KMS-11 (cell line): ENCODE results near the gene MIEF2.

Experiments
- H2AFZ ChIP-seq: fragments of 200-600 bp; sonication (generic); 2 replicates; pipeline ENCODE4 v1.6.1; 2016; ENCODE audit warnings: antibody characterized with exemption, mixed run types, low read depth
- H3K27ac ChIP-seq: fragments of 200-600 bp; sonication (generic); 2 replicates; pipeline ENCODE4 v1.6.1; 2016; ENCODE audit warnings: mild to moderate bottlenecking, mixed run types
- H3K27me3 ChIP-seq: fragments of 200-600 bp; sonication (generic); 2 replicates; pipeline ENCODE4 v1.6.1; 2017; ENCODE audit warnings: mild to moderate bottlenecking, low read depth, mixed run types, moderate library complexity; ENCODE audit not compliant: insufficient read depth
- H3K36me3 ChIP-seq: fragments of 200-600 bp; sonication (generic); 2 replicates; pipeline ENCODE4 v1.6.1; 2017; ENCODE audit warnings: mild to moderate bottlenecking, mixed run types; ENCODE audit not compliant: insufficient read depth
- H3K4me1 ChIP-seq: fragments of 200-600 bp; sonication (generic); 2 replicates; pipeline ENCODE4 v1.6.1; 2016; ENCODE audit warnings: mild to moderate bottlenecking, low read depth, mixed run types; ENCODE audit not compliant: poor library complexity, severe bottlenecking
- H3K4me2 ChIP-seq: fragments of 200-600 bp; sonication (generic); 2 replicates; pipeline ENCODE4 v1.7.0; 2016; ENCODE audit warnings: mild to moderate bottlenecking, mixed run types
- H3K4me3 ChIP-seq: fragments of 200-600 bp; sonication (generic); IDR thresholded peaks from 2 replicates; pipeline ENCODE4 v1.6.1; 2017; ENCODE audit warnings: low read depth, low read length, mixed read lengths; ENCODE audit not compliant: insufficient read depth
- H3K79me2 ChIP-seq: fragments of 200-600 bp; sonication (generic); 2 replicates; pipeline ENCODE4 v1.6.1; 2016; ENCODE audit warnings: low read depth, mixed run types; ENCODE audit not compliant: insufficient read depth
- H3K9ac ChIP-seq: fragments of 200-600 bp; sonication (generic); 2 replicates; pipeline ENCODE4 v1.6.1; 2016; ENCODE audit warnings: mild to moderate bottlenecking, mixed run types
- H4K20me1 ChIP-seq: fragments of 200-600 bp; sonication (generic); 2 replicates; pipeline ENCODE4 v1.6.1; 2016; ENCODE audit warnings: mild to moderate bottlenecking, mixed run types; ENCODE audit not compliant: insufficient read depth
- CTCF ChIP-seq: fragments of 200-600 bp; sonication (generic); conservative IDR thresholded peaks from 2 replicates; pipeline ENCODE4 v1.6.1; 2017; ENCODE audit warnings: low read depth, mild to moderate bottlenecking, antibody characterized with exemption, low read length, moderate library complexity, mixed read lengths

Gene MIEF2

GRCh38 chr17:18252160-18252559 lies 8.3 kb upstream of the MIEF2 start:
- no peak overlapping the region for H2AFZ ChIP-seq
- no peak overlapping the region for H3K27ac ChIP-seq
- no peak overlapping the region for H3K4me3 ChIP-seq
- no peaks in the 10 kb centered on the region for H3K36me3 ChIP-seq
- no peak overlapping the region for H3K9ac ChIP-seq
- H3K4me2 ChIP-seq, result no peak overlapping the region
- peaks cover 7% of the 10 kb centered on the region for H3K4me1 ChIP-seq
- no peaks in the 10 kb centered on the region for H4K20me1 ChIP-seq
- H3K79me2 ChIP-seq, result no peaks in the 10 kb centered on the region
- TF ChIP-seq CTCF, result no peak
- H3K27me3 ChIP-seq, result no peaks in the 10 kb centered on the region

GRCh38 chr17:18253187-18253884 lies 7.1 kb upstream of the MIEF2 start:
- H3K4me3 ChIP-seq, result no peak overlapping the region
- no peak overlapping the region for H3K9ac ChIP-seq
- H3K27ac ChIP-seq, result no peak overlapping the region
- no peak for TF ChIP-seq CTCF
- H3K4me1 ChIP-seq, result peaks cover 12% of the 10 kb centered on the region
- H3K4me2 ChIP-seq, result no peak overlapping the region
- no peaks in the 10 kb centered on the region; the same call in 1 of the 2 replicates for H3K79me2 ChIP-seq
- H4K20me1 ChIP-seq, result no peaks in the 10 kb centered on the region
- H3K27me3 ChIP-seq, result no peaks in the 10 kb centered on the region
- no peak overlapping the region for H2AFZ ChIP-seq
- H3K36me3 ChIP-seq, result no peaks in the 10 kb centered on the region

- H4K20me1 ChIP-seq, result no peaks in the 10 kb centered on the region
- H3K27me3 ChIP-seq, result no peaks in the 10 kb centered on the region
- no peak overlapping the region for H3K4me2 ChIP-seq
- H3K27ac ChIP-seq, result no peak overlapping the region
- H3K4me3 ChIP-seq, result no peak overlapping the region
- H3K9ac ChIP-seq, result no peak overlapping the region
- peaks cover 12% of the 10 kb centered on the region for H3K4me1 ChIP-seq
- no peak for TF ChIP-seq CTCF
- H3K79me2 ChIP-seq, result no peaks in the 10 kb centered on the region; the same call in 1 of the 2 replicates
- H3K36me3 ChIP-seq, result no peaks in the 10 kb centered on the region
- no peak overlapping the region for H2AFZ ChIP-seq
These were observed 6.3 kb upstream of the MIEF2 start for GRCh38 chr17:18253947-18254821.

GRCh38 chr17:18254888-18255649 lies 5.4 kb upstream of the MIEF2 start:
- no peaks in the 10 kb centered on the region for H3K36me3 ChIP-seq
- no peak overlapping the region for H3K9ac ChIP-seq
- no peaks in the 10 kb centered on the region for H4K20me1 ChIP-seq
- H3K4me3 ChIP-seq, result no peak overlapping the region
- TF ChIP-seq CTCF, result no peak
- H3K27me3 ChIP-seq, result no peaks in the 10 kb centered on the region
- H2AFZ ChIP-seq, result no peak overlapping the region
- no peak overlapping the region for H3K27ac ChIP-seq
- H3K79me2 ChIP-seq, result no peaks in the 10 kb centered on the region; the same call in 1 of the 2 replicates
- no peak overlapping the region for H3K4me2 ChIP-seq
- peaks cover 12% of the 10 kb centered on the region for H3K4me1 ChIP-seq
